SK-N-SH (cell line): ENCODE measurements around the gene COBL. TPM values are rescaled to one million over a fixed set of nuclear protein-coding genes. Genes with fewer than 3 reads are reported as not detected.

Experiments used
- CTCF ChIA-PET: fragments of 300-600, 350-600 bp; formaldehyde crosslinking; extraction: SDS; loops from one replicate; lab custom pipeline; 2021; lab: Yijun Ruan, JAX
- POLR2A ChIA-PET: fragments of 350-600 bp; sonication (Branson Sonifier 250); formaldehyde crosslinking; extraction: SDS; loops from one replicate; lab custom pipeline; 2020; ENCODE audit warnings: antibody characterized with exemption, inconsistent platforms; lab: Yijun Ruan, JAX
- DNase-seq: peaks from one replicate; pipeline ENCODE4 v3.0.0; 2012
- H2AFZ ChIP-seq: fragments of 200-600 bp; sonication (generic); 2 replicates; pipeline ENCODE4 v1.8.1; 2016; ENCODE audit warnings: antibody characterized with exemption, mild to moderate bottlenecking, low read depth
- H3F3A ChIP-seq: fragments of 200-600 bp; sonication (generic); replicated peaks from 2 replicates; pipeline ENCODE3; 2016; ENCODE audit warnings: antibody characterized with exemption, mild to moderate bottlenecking; ENCODE audit not compliant: insufficient read depth
- H3K27ac ChIP-seq, 2 experiments: fragments of 200-500 bp in 1 of 2; fragments of 200-600 bp in 1 of 2; sonication (Bioruptor generic) in 1 of 2; sonication (generic), shearing (Covaris generic) in 1 of 2; 2 replicates each; pipeline versions ENCODE4 v1.5.1 to v1.6.1; 2014 to 2016; ENCODE audit warnings: low read depth in 2 of 2, inconsistent platforms in 1 of 2, low read length in 1 of 2, mild to moderate bottlenecking in 1 of 2, mixed read lengths in 1 of 2
- H3K27me3 ChIP-seq: fragments of 200-600 bp; sonication (generic), shearing (Covaris generic); 2 replicates; pipeline ENCODE4 v1.6.1; 2016; ENCODE audit warnings: mixed run types; ENCODE audit not compliant: insufficient read depth
- H3K36me3 ChIP-seq, 2 experiments: fragments of 200-500 bp in 1 of 2; fragments of 200-600 bp in 1 of 2; sonication (Bioruptor generic) in 1 of 2; sonication (generic) in 1 of 2; replicated peaks in 1 of 2; 2 replicates each; pipeline versions ENCODE3 to v1.5.1; 2014 to 2016; ENCODE audit warnings: low read length in 1 of 2, mild to moderate bottlenecking in 1 of 2; ENCODE audit not compliant: insufficient read depth in 2 of 2, control insufficient read depth in 1 of 2
- H3K4me1 ChIP-seq, 2 experiments: fragments of 200-500 bp in 1 of 2; fragments of 200-600 bp in 1 of 2; sonication (Bioruptor generic) in 1 of 2; sonication (generic), shearing (Covaris generic) in 1 of 2; 2 replicates each; pipeline versions ENCODE4 v1.5.1 to v1.6.1; 2014 to 2016; ENCODE audit warnings: low read depth in 1 of 2, low read length in 1 of 2, mixed run types in 1 of 2; ENCODE audit not compliant: insufficient read depth in 2 of 2, control insufficient read depth in 1 of 2
- H3K4me2 ChIP-seq: fragments of 200-600 bp; sonication (generic), shearing (Covaris generic); 2 replicates; pipeline ENCODE4 v1.6.1; 2017; ENCODE audit warnings: mixed run types
- H3K4me3 ChIP-seq, 2 experiments: fragments of 200-500 bp in 1 of 2; fragments of 200-600 bp in 1 of 2; sonication (Bioruptor generic) in 1 of 2; sonication (generic), shearing (Covaris generic) in 1 of 2; 2 replicates each; pipeline versions ENCODE4 v1.5.1 to v1.8.1; 2014 to 2016; ENCODE audit warnings: low read depth in 2 of 2, inconsistent platforms in 1 of 2, low read length in 1 of 2, mild to moderate bottlenecking in 1 of 2, mixed read lengths in 1 of 2, moderate library complexity in 1 of 2
- H3K79me2 ChIP-seq: fragments of 200-600 bp; sonication (generic); 2 replicates; pipeline ENCODE4 v1.8.1; 2017; ENCODE audit warnings: mild to moderate bottlenecking; ENCODE audit not compliant: insufficient read depth
- H3K9ac ChIP-seq: fragments of 200-600 bp; sonication (generic); 2 replicates; pipeline ENCODE4 v1.6.1; 2017; ENCODE audit warnings: mixed run types
- H3K9me2 ChIP-seq: fragments of 200-600 bp; sonication (generic); 2 replicates; pipeline ENCODE4 v1.6.1; 2017; ENCODE audit warnings: mixed run types
- H3K9me3 ChIP-seq: fragments of 200-600 bp; sonication (generic); 2 replicates; pipeline ENCODE4 v1.6.1; 2017; ENCODE audit warnings: mixed run types, mild to moderate bottlenecking, moderate library complexity
- H4K20me1 ChIP-seq: fragments of 200-600 bp; sonication (generic); 2 replicates; pipeline ENCODE4 v1.6.1; 2017; ENCODE audit warnings: mild to moderate bottlenecking, mixed run types; ENCODE audit not compliant: insufficient read depth
- CHD2 ChIP-seq: fragments of 150-350 bp; IDR thresholded peaks from 2 replicates; pipeline ENCODE4 v1.6.1; 2018; ENCODE audit warnings: low read length; ENCODE audit not compliant: partially characterized antibody
- ELF1 ChIP-seq: IDR thresholded peaks from 2 replicates; pipeline ENCODE4 v1.4.0; 2012
- FOXJ3 ChIP-seq: sonication (generic); formaldehyde crosslinking; IDR thresholded peaks from 2 replicates; pipeline ENCODE4 v1.5.1; 2020; ENCODE audit warnings: mild to moderate bottlenecking, missing genetic modification reagents
- GABPA ChIP-seq: IDR thresholded peaks from 2 replicates; pipeline ENCODE4 v1.4.0; 2012; ENCODE audit warnings: low read depth, mild to moderate bottlenecking
- JUND ChIP-seq: IDR thresholded peaks from 2 replicates; pipeline ENCODE4 v1.4.0; 2012
- MEF2A ChIP-seq: IDR thresholded peaks from 2 replicates; pipeline ENCODE4 v1.4.0; 2012; ENCODE audit warnings: low read depth, borderline replicate concordance
- NFIC ChIP-seq: IDR thresholded peaks from 2 replicates; pipeline ENCODE4 v1.4.0; 2012; ENCODE audit warnings: borderline replicate concordance
- NRF1 ChIP-seq: IDR thresholded peaks from 2 replicates; pipeline ENCODE4 v1.6.1; 2012; ENCODE audit warnings: low read depth, mild to moderate bottlenecking, low read length
- POLR2AphosphoS5 ChIP-seq: IDR thresholded peaks from 2 replicates; pipeline ENCODE4 v1.6.1; 2012; ENCODE audit warnings: low read depth, low read length
- RAD21 ChIP-seq: IDR thresholded peaks from 2 replicates; pipeline ENCODE4 v1.6.1; 2012; ENCODE audit warnings: mild to moderate bottlenecking, low read length
- RXRA ChIP-seq: IDR thresholded peaks from 2 replicates; pipeline ENCODE4 v1.4.0; 2012; ENCODE audit warnings: low read depth, mild to moderate bottlenecking, borderline replicate concordance
- SIN3A ChIP-seq: IDR thresholded peaks from 2 replicates; pipeline ENCODE4 v1.6.1; 2012; ENCODE audit warnings: low read depth, mild to moderate bottlenecking, low read length, moderate library complexity, borderline replicate concordance
- SMC3 ChIP-seq: IDR thresholded peaks from 2 replicates; pipeline ENCODE4 v1.6.1; 2012; ENCODE audit warnings: low read depth, low read length, improper control_type of control experiment
- YY1 ChIP-seq: IDR thresholded peaks from 2 replicates; pipeline ENCODE4 v1.4.0; 2012; ENCODE audit warnings: low read depth, mild to moderate bottlenecking
- WGBS: methylation state at CpG from one replicate; pipeline ENCODE4 v1.1.6; 2017; ENCODE audit warnings: low lambda C conversion rate; 5-methylcytosine and 5-hydroxymethylcytosine counted together
- polyA plus RNA-seq, 3 experiments: library from polyadenylated mRNA; depleted of rRNA; stranded (reverse); fragments of >200 nt; gene quantifications; 2 replicates each; pipeline ENCODE4 v1.2.3, GENCODE V29; 2012
- TF ChIP-seq, protein P1 (sequence below): IDR thresholded peaks from 2 replicates; pipeline ENCODE4 v1.4.0; 2012; ENCODE audit warnings: low read depth, borderline replicate concordance
- TF ChIP-seq, protein P2 (sequence below): fragments of 150-350 bp; IDR thresholded peaks from 2 replicates; pipeline ENCODE4 v1.6.1; 2016; ENCODE audit warnings: mild to moderate bottlenecking, low read depth, low read length
- TF ChIP-seq, protein P3 (sequence below): IDR thresholded peaks from 2 replicates; pipeline ENCODE4 v1.4.0; 2012; ENCODE audit warnings: low read depth
- TF ChIP-seq, protein P4 (sequence below): fragments of 150-350 bp; IDR thresholded peaks from 2 replicates; pipeline ENCODE4 v1.6.1; 2017; ENCODE audit warnings: antibody characterized with exemption, low read length, low read depth, borderline replicate concordance
- TF ChIP-seq, protein P5 (sequence below): IDR thresholded peaks from 2 replicates; pipeline ENCODE4; 2012

COBL gene
- polyA plus RNA-seq, 1 of the 3 experiments (the other 2 are of a cell fraction), result under 0.01 TPM

DNA sequence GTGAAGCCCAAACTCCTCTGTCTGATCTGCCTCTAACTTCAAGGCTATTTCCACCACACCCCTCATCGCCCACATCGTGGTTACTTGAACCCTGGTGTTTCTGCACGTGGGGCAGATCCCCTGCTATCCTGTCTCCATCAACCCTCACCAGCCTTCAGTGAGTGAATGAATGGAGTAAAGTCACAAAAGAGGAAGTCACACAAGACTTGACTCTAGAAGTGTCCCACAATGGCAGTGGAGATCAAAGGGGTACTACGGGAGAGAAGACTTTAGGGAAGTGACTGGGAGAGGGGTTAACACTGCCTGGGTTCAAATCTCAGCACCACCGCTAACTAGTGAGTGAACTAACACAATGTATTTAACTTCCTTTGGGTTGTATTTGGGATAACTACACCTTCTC lies 85.9 kb downstream of the COBL start:
- DNase-seq, result no peak
- Histone ChIP-seq H3K27me3 (no peaks in the 10 kb centered on the region), H3K4me3 (no peak overlapping the region), H2AFZ (no peak overlapping the region), H3K9ac (no peak overlapping the region), H3K4me2 (no peak overlapping the region), H3K36me3 (no peaks in the 10 kb centered on the region), H3K9me2 (no peaks in the 10 kb centered on the region), H3K4me1 (no peaks in the 10 kb centered on the region), H3K79me2 (no peaks in the 10 kb centered on the region), H3K9me3 (no peaks in the 10 kb centered on the region), H4K20me1 (no peaks in the 10 kb centered on the region), H3F3A (no peaks in the 10 kb centered on the region), H3K27ac (no peak overlapping the region)
- WGBS, result 26% methylated on average over 5 of the region's 5 CpGs
- CTCF ChIA-PET, result no interaction called here
- TF ChIP-seq RXRA (no peak), GABPA (no peak), SMC3 (no peak), NRF1 (no peak), NFIC (no peak)
- TF ChIP-seq, protein P1, sequence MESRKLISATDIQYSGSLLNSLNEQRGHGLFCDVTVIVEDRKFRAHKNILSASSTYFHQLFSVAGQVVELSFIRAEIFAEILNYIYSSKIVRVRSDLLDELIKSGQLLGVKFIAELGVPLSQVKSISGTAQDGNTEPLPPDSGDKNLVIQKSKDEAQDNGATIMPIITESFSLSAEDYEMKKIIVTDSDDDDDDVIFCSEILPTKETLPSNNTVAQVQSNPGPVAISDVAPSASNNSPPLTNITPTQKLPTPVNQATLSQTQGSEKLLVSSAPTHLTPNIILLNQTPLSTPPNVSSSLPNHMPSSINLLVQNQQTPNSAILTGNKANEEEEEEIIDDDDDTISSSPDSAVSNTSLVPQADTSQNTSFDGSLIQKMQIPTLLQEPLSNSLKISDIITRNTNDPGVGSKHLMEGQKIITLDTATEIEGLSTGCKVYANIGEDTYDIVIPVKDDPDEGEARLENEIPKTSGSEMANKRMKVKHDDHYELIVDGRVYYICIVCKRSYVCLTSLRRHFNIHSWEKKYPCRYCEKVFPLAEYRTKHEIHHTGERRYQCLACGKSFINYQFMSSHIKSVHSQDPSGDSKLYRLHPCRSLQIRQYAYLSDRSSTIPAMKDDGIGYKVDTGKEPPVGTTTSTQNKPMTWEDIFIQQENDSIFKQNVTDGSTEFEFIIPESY, result no peak
- TF ChIP-seq, protein P2, sequence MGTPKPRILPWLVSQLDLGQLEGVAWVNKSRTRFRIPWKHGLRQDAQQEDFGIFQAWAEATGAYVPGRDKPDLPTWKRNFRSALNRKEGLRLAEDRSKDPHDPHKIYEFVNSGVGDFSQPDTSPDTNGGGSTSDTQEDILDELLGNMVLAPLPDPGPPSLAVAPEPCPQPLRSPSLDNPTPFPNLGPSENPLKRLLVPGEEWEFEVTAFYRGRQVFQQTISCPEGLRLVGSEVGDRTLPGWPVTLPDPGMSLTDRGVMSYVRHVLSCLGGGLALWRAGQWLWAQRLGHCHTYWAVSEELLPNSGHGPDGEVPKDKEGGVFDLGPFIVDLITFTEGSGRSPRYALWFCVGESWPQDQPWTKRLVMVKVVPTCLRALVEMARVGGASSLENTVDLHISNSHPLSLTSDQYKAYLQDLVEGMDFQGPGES, result no peak
- TF ChIP-seq, protein P3, sequence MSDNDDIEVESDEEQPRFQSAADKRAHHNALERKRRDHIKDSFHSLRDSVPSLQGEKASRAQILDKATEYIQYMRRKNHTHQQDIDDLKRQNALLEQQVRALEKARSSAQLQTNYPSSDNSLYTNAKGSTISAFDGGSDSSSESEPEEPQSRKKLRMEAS, result no peak
- POLR2A ChIA-PET, result no interaction called here

DNA sequence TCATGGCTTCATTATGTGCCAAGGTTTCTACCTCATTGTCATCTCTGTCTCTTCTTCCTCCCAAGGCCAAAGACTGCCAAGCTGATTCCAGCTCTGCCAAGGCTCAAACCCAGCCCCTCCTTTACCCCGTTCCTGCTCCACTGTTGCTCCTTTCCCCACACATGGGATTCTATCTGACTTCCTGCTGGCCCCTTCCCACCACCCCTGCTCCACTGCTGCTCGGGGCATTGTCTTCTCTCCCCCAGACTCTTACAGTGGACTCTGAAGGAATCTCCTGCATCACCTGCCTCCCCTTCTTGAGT lies 86.3 kb downstream of the COBL start:
- POLR2A ChIA-PET, result no interaction called here
- DNase-seq, result no peak
- Histone ChIP-seq H3K27ac (no peak overlapping the region), H3K4me3 (no peak overlapping the region), H3K4me2 (no peak overlapping the region), H4K20me1 (no peaks in the 10 kb centered on the region), H3F3A (no peaks in the 10 kb centered on the region), H3K9ac (no peak overlapping the region), H3K4me1 (no peaks in the 10 kb centered on the region), H3K9me2 (no peaks in the 10 kb centered on the region), H3K27me3 (no peaks in the 10 kb centered on the region), H2AFZ (no peak overlapping the region), H3K9me3 (no peaks in the 10 kb centered on the region), H3K36me3 (no peaks in the 10 kb centered on the region), H3K79me2 (no peaks in the 10 kb centered on the region)
- CTCF ChIA-PET, result no interaction called here
- WGBS, result 13% methylated on average over 2 of the region's 2 CpGs
- TF ChIP-seq YY1, result no peak
- TF ChIP-seq, protein P2, result no peak
- no peak for TF ChIP-seq RXRA
- TF ChIP-seq SMC3, result no peak
- TF ChIP-seq FOXJ3 (CRISPR knock-in tag), result no peak
- TF ChIP-seq JUND, result no peak
- no peak for TF ChIP-seq RAD21
- TF ChIP-seq SIN3A, result no peak
- no peak for TF ChIP-seq NFIC
- TF ChIP-seq, protein P1, result no peak
- TF ChIP-seq CHD2, result no peak
- TF ChIP-seq, protein P4, sequence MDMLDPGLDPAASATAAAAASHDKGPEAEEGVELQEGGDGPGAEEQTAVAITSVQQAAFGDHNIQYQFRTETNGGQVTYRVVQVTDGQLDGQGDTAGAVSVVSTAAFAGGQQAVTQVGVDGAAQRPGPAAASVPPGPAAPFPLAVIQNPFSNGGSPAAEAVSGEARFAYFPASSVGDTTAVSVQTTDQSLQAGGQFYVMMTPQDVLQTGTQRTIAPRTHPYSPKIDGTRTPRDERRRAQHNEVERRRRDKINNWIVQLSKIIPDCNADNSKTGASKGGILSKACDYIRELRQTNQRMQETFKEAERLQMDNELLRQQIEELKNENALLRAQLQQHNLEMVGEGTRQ, result no peak
- TF ChIP-seq, protein P3, result no peak
- TF ChIP-seq MEF2A, result no peak
- TF ChIP-seq, protein P5, sequence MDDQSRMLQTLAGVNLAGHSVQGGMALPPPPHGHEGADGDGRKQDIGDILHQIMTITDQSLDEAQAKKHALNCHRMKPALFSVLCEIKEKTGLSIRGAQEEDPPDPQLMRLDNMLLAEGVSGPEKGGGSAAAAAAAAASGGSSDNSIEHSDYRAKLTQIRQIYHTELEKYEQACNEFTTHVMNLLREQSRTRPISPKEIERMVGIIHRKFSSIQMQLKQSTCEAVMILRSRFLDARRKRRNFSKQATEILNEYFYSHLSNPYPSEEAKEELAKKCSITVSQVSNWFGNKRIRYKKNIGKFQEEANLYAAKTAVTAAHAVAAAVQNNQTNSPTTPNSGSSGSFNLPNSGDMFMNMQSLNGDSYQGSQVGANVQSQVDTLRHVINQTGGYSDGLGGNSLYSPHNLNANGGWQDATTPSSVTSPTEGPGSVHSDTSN, result no peak
- no peak for TF ChIP-seq ELF1
- no peak for TF ChIP-seq POLR2AphosphoS5
- TF ChIP-seq, all 33 proteins: peak for 0
